MM.1S (cell line): ENCODE measurements around the gene B4GALNT3.

Experiments used
- DNase-seq: peaks from one replicate; pipeline ENCODE4 v3.0.0-alpha.2; 2015
- H2AFZ ChIP-seq: fragments of 300-600 bp; sonication (generic); 2 replicates; pipeline ENCODE4 v1.6.0; 2016; ENCODE audit warnings: antibody characterized with exemption, low read length
- H3F3A ChIP-seq: fragments of 300-600 bp; sonication (generic); 2 replicates; pipeline ENCODE4 v1.6.1; 2016; ENCODE audit warnings: mild to moderate bottlenecking, antibody characterized with exemption, low read length, moderate library complexity, mixed read lengths; ENCODE audit not compliant: insufficient read depth
- H3K27ac ChIP-seq: fragments of 300-600 bp; sonication (generic); 2 replicates; pipeline ENCODE4 v1.5.1; 2016; ENCODE audit warnings: mild to moderate bottlenecking, low read length
- H3K27me3 ChIP-seq: fragments of 300-600 bp; sonication (generic); replicated peaks from 2 replicates; pipeline ENCODE4 v1.6.0; 2016; ENCODE audit warnings: low read length; ENCODE audit not compliant: insufficient read depth
- H3K36me3 ChIP-seq: fragments of 300-600 bp; sonication (generic); replicated peaks from 2 replicates; pipeline ENCODE4 v1.6.1; 2016; ENCODE audit warnings: mild to moderate bottlenecking, low read length, mixed read lengths; ENCODE audit not compliant: insufficient read depth
- H3K4me1 ChIP-seq: fragments of 300-600 bp; sonication (generic); 2 replicates; pipeline ENCODE4 v1.6.1; 2016; ENCODE audit warnings: low read length, mixed read lengths
- H3K4me2 ChIP-seq: fragments of 300-600 bp; sonication (generic); 2 replicates; pipeline ENCODE4 v1.6.0; 2016; ENCODE audit warnings: low read depth, low read length
- H3K4me3 ChIP-seq: fragments of 300-600 bp; sonication (generic); 2 replicates; pipeline ENCODE4 v1.5.1; 2016; ENCODE audit warnings: low read length, mixed read lengths
- H3K79me2 ChIP-seq: fragments of 300-600 bp; sonication (generic); 2 replicates; pipeline ENCODE4 v1.6.1; 2016; ENCODE audit warnings: mixed run types, low read length, mixed read lengths
- H3K9ac ChIP-seq: fragments of 300-600 bp; sonication (generic); 2 replicates; pipeline ENCODE4 v1.6.1; 2016; ENCODE audit warnings: low read length, mixed read lengths
- H3K9me2 ChIP-seq: fragments of 300-600 bp; sonication (generic); replicated peaks from 2 replicates; pipeline ENCODE4 v1.6.1; 2016; ENCODE audit warnings: mild to moderate bottlenecking, low read length, mixed read lengths; ENCODE audit not compliant: insufficient read depth
- H3K9me3 ChIP-seq: fragments of 300-600 bp; sonication (generic); replicated peaks from 2 replicates; pipeline ENCODE4 v1.6.1; 2016; ENCODE audit warnings: mild to moderate bottlenecking, low read length, mixed read lengths; ENCODE audit not compliant: insufficient read depth
- H4K20me1 ChIP-seq: fragments of 300-600 bp; sonication (generic); 2 replicates; pipeline ENCODE4 v1.6.1; 2016; ENCODE audit warnings: mild to moderate bottlenecking, low read length, moderate library complexity, mixed read lengths; ENCODE audit not compliant: insufficient read depth
- EZH2 ChIP-seq: fragments of 300-600 bp; sonication (generic); optimal IDR thresholded peaks from 2 replicates; pipeline ENCODE3; 2017; ENCODE audit warnings: low read depth, mild to moderate bottlenecking, antibody characterized with exemption, low read length, mixed read lengths
- EZH2phosphoT487 ChIP-seq: fragments of 300-600 bp; sonication (generic); IDR thresholded peaks from 2 replicates; pipeline ENCODE4 v1.6.1; 2018; ENCODE audit warnings: antibody characterized with exemption, low read length
- TF ChIP-seq, protein P1 (sequence below): fragments of 300-600 bp; sonication (generic); IDR thresholded peaks from 2 replicates; pipeline ENCODE4 v1.5.1; 2016; ENCODE audit warnings: antibody characterized with exemption, low read length, mixed read lengths

B4GALNT3 gene

GRCh38 chr12:467591-467990 lies 7.9 kb downstream of the B4GALNT3 start:
- H3K4me2 ChIP-seq = no peak overlapping the region
- no peak for DNase-seq
- H3K27ac ChIP-seq = no peak overlapping the region
- H3F3A ChIP-seq = no peaks in the 10 kb centered on the region
- H2AFZ ChIP-seq = no peak overlapping the region
- no peak overlapping the region for H3K4me3 ChIP-seq
- no peaks in the 10 kb centered on the region for H3K79me2 ChIP-seq
- no peaks in the 10 kb centered on the region for H3K9me3 ChIP-seq
- TF ChIP-seq, protein P1, sequence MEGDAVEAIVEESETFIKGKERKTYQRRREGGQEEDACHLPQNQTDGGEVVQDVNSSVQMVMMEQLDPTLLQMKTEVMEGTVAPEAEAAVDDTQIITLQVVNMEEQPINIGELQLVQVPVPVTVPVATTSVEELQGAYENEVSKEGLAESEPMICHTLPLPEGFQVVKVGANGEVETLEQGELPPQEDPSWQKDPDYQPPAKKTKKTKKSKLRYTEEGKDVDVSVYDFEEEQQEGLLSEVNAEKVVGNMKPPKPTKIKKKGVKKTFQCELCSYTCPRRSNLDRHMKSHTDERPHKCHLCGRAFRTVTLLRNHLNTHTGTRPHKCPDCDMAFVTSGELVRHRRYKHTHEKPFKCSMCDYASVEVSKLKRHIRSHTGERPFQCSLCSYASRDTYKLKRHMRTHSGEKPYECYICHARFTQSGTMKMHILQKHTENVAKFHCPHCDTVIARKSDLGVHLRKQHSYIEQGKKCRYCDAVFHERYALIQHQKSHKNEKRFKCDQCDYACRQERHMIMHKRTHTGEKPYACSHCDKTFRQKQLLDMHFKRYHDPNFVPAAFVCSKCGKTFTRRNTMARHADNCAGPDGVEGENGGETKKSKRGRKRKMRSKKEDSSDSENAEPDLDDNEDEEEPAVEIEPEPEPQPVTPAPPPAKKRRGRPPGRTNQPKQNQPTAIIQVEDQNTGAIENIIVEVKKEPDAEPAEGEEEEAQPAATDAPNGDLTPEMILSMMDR = no peak
- TF ChIP-seq EZH2 (no peak), EZH2phosphoT487 (no peak)
- H3K9ac ChIP-seq = no peak overlapping the region
- H4K20me1 ChIP-seq = no peaks in the 10 kb centered on the region
- no peaks in the 10 kb centered on the region for H3K36me3 ChIP-seq
- H3K4me1 ChIP-seq = no peaks in the 10 kb centered on the region
- peaks cover 20% of the 10 kb centered on the region for H3K27me3 ChIP-seq
- no peaks in the 10 kb centered on the region for H3K9me2 ChIP-seq

GRCh38 chr12:468671-469389 lies 9.1 kb downstream of the B4GALNT3 start:
- Histone ChIP-seq H3K9ac (no peak overlapping the region), H4K20me1 (no peaks in the 10 kb centered on the region), H3K27ac (no peak overlapping the region), H3K4me1 (no peaks in the 10 kb centered on the region), H3K9me2 (no peaks in the 10 kb centered on the region), H3K4me3 (no peak overlapping the region), H2AFZ (no peak overlapping the region), H3K27me3 (peaks cover 7% of the 10 kb centered on the region), H3K36me3 (no peaks in the 10 kb centered on the region), H3K79me2 (no peaks in the 10 kb centered on the region), H3K4me2 (no peak overlapping the region), H3K9me3 (no peaks in the 10 kb centered on the region), H3F3A (no peaks in the 10 kb centered on the region)
- DNase-seq = no peak
- TF ChIP-seq EZH2 = no peak
- TF ChIP-seq, protein P1 = no peak

DNA sequence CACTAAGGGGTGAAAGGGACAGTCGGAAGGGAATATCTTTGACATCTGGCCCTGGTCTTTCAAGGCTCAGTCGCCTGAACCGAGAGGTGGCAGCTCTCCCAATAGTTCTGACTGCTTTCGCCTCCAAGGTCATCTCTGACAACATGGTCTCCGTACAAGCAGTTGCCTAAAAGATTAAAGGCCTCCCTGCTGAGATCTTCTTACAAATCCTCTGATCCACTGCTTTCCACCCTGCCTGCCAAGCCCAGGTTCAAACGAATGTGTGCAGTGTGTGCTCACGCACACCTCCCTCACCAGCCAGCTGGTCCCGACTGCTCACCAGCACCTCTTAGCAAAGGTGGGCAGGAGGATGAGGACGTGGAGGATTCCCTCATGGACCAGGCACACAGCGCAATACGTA lies 10.4 kb downstream of the B4GALNT3 start:
- TF ChIP-seq, protein P1 = no peak
- no peak for TF ChIP-seq EZH2
- no peak for TF ChIP-seq EZH2phosphoT487
- Histone ChIP-seq H3K27ac (no peak overlapping the region), H3K9ac (no peak overlapping the region), H3K9me3 (no peaks in the 10 kb centered on the region), H3K4me3 (no peak overlapping the region), H4K20me1 (no peaks in the 10 kb centered on the region), H3K9me2 (no peaks in the 10 kb centered on the region), H3K27me3 (peaks cover 5% of the 10 kb centered on the region), H3K79me2 (no peaks in the 10 kb centered on the region), H3K4me2 (no peak overlapping the region), H3K4me1 (no peaks in the 10 kb centered on the region), H2AFZ (no peak overlapping the region), H3K36me3 (no peaks in the 10 kb centered on the region), H3F3A (no peaks in the 10 kb centered on the region)
- DNase-seq = no peak
